GM19035 (cell line): ENCODE results near the gene CAMK1.
A peak's percentile ranks its signal among the peaks of the same experiment; 100 is the strongest.

Experiments
- ATAC-seq: cut with Tn5 transposase; IDR thresholded peaks from one replicate; pipeline ENCODE4 v1.9.1; 2021; ENCODE audit not compliant: unreplicated experiment

The CAMK1 gene

GRCh38 chr3:9769426-9770275 lies at the start of gene CAMK1:
CAMK1 (minus strand) TSS chr3:9769947; CDS start chr3:9767749, 2,198 bp downstream.
- ATAC-seq, result peak; percentile 72

- no peak for ATAC-seq
These were observed 49.1 kb upstream of the CAMK1 start for GRCh38 chr3:9818666-9819335.

GRCh38 chr3:9817436-9817835 lies 47.7 kb upstream of the CAMK1 start:
- no peak for ATAC-seq

GRCh38 chr3:9815986-9816385 lies 46.2 kb upstream of the CAMK1 start:
- ATAC-seq, result no peak

- no peak for ATAC-seq
These were observed 43.2 kb upstream of the CAMK1 start for GRCh38 chr3:9812870-9813483.

GRCh38 chr3:9810846-9811245 lies 41.1 kb upstream of the CAMK1 start:
- ATAC-seq, result no peak

- ATAC-seq, result no peak
These were observed 40.7 kb upstream of the CAMK1 start for GRCh38 chr3:9810433-9810770.

- ATAC-seq, result peak; percentile 57
These were observed 40.1 kb upstream of the CAMK1 start, which contains the start of gene TTLL3 for GRCh38 chr3:9809615-9810432. TTLL3 (plus strand) TSS chr3:9810262; CDS start chr3:9810662, 400 bp downstream.

DNA sequence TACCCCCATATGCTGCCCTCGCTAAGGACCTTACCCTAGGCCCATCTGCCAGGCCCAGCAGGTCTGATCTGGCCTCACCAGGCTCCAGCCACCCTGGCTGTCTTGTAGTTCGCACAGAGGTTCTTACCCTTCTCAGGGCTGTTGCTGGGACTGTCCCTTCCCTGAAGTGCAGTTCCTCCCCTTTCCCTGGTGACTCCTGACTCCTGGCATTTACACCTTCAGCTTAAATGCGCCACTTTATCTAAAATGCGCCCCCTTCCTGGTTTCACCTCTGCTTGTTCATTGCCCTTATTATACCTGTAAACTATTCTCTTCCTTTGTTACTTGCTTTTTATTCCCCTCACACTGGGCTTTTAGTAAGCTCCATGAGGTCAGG lies 39.5 kb upstream of the CAMK1 start:
- peak; percentile 6 for ATAC-seq

GRCh38 chr3:9808345-9809037 lies 38.7 kb upstream of the CAMK1 start:
- ATAC-seq, result no peak

- no peak for ATAC-seq
These were observed 38.2 kb upstream of the CAMK1 start for GRCh38 chr3:9807981-9808344.

GRCh38 chr3:9806688-9807589 lies 37.2 kb upstream of the CAMK1 start:
- ATAC-seq, result no peak

DNA sequence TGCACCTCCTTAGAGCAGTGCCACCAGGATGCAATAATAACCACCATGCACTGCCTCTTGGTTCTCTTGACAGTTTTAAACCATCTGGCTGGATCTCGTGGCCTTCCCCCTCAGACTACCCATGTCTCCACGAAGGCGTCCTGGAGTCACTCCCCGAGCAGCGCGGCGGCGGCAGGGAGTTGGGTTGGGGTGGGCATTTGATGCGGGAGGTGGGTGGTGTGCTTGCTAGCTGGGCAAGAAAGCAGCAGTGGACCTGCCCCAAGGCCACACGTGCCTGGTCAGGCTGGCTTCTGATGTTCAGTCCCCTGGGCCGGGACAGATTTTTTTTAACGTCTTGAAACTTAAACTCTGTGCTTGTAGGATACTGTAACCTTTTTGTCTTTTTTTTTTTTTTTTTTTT lies 36.4 kb upstream of the CAMK1 start:
- ATAC-seq, result no peak

- ATAC-seq, result no peak
These were observed 35.2 kb upstream of the CAMK1 start for GRCh38 chr3:9804996-9805395.

GRCh38 chr3:9803494-9803893 lies 33.7 kb upstream of the CAMK1 start:
- no peak for ATAC-seq

DNA sequence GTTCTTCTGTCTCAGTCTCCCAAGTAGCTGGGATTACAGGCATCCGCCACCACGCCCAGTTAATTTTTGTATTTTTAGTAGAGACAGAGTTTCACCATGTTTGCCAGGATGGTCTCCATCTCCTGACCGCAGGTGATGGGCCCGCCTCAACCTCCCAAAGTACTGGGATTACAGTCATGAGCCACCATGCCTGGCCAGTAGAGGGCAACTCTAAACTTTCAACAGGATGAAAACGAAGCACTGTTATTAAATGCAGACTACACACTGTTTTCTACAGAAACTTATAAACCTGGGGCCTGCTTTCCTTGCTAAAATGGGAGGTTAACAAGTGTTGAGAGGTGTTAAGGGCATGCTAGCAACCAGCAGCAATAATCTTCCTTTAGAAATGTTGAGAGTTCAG lies 30.8 kb upstream of the CAMK1 start:
- ATAC-seq, result no peak

GRCh38 chr3:9797196-9797945 lies 27.6 kb upstream of the CAMK1 start:
- ATAC-seq, result no peak

- no peak for ATAC-seq
These were observed 25.5 kb upstream of the CAMK1 start for GRCh38 chr3:9795207-9795606.

- no peak for ATAC-seq
These were observed 24.7 kb upstream of the CAMK1 start for GRCh38 chr3:9794400-9794799.
